Mammary epithelial cell (primary cell): ENCODE measurements around the gene FBXL16.

Experiments
- EZH2 ChIP-seq: IDR thresholded peaks from 2 replicates; pipeline ENCODE4 v1.6.1; 2012; ENCODE audit warnings: low read length, inconsistent platforms, borderline replicate concordance
- TF ChIP-seq, protein P1 (sequence below), 2 donors: IDR thresholded peaks in 1 of 2; conservative IDR thresholded peaks in 1 of 2; 2 replicates each; pipeline ENCODE4 v1.5.1; 2011 to 2012; ENCODE audit warnings: inconsistent platforms in 2 of 2, low read length in 2 of 2, mild to moderate bottlenecking in 2 of 2, control low read depth in 1 of 2, low read depth in 1 of 2; ENCODE audit not compliant: insufficient read depth in 1 of 2; ENCODE audit errors: extremely low read depth in 1 of 2

DNA sequence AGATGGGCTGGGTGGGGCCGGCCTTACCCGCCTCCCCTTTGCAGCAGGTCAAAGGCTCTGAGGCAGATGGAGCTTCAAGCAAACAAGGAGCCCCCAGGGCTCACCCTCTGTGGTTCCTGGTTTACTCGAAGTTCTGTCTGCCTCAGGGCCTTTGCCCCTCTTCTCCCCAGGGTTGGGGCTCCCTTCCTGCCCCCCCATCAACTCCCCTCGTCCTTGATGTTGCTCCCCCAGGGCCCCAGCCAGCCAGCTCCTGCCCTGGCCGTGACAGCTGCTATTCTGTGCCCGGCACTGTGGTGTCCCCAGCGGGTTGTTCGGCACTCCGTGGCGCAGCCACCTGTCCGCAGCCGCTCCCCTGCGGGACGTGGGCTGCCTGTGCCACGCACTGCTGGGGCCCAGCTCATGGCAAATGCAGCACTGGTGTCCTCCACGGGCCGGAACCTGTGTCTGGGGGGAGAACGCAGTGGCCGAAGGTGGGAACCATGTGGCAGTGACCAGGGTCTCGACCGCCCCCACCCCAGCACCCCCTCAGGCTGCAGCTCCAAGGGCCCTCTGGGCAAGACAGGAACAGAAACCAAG is 5.0 kb upstream of the FBXL16 start:
- TF ChIP-seq, protein P1, sequence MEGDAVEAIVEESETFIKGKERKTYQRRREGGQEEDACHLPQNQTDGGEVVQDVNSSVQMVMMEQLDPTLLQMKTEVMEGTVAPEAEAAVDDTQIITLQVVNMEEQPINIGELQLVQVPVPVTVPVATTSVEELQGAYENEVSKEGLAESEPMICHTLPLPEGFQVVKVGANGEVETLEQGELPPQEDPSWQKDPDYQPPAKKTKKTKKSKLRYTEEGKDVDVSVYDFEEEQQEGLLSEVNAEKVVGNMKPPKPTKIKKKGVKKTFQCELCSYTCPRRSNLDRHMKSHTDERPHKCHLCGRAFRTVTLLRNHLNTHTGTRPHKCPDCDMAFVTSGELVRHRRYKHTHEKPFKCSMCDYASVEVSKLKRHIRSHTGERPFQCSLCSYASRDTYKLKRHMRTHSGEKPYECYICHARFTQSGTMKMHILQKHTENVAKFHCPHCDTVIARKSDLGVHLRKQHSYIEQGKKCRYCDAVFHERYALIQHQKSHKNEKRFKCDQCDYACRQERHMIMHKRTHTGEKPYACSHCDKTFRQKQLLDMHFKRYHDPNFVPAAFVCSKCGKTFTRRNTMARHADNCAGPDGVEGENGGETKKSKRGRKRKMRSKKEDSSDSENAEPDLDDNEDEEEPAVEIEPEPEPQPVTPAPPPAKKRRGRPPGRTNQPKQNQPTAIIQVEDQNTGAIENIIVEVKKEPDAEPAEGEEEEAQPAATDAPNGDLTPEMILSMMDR (conservative IDR thresholded peaks at IDR 0.05 in 1 of 2, IDR thresholded peaks at IDR 0.05 in 1 of 2; ENCODE audit: extremely low read depth in 1 of 2, insufficient read depth in 1 of 2, low read depth in 1 of 2, low read length in 2 of 2): no peak
- TF ChIP-seq EZH2: no peak
